GM12878 (cell line): ENCODE measurements around the gene ARHGAP6. TPM values are rescaled to one million over a fixed set of nuclear protein-coding genes. Genes with fewer than 3 reads are reported as not detected.

Experiments used
- ATAC-seq: fragments of 200-7000 bp; cut with Tn5 transposase; 3 replicates; pipeline ENCODE4 v1.9.1; 2020; ENCODE audit warnings: mild to moderate bottlenecking, moderate library complexity
- BruUV-seq: library from RNA; stranded (reverse); fragments of 400-500 nt; replicated peaks from 2 replicates; lab custom pipeline; 2021; lab: Mats Ljungman, UMichigan
- CTCF ChIA-PET: fragments of 300-600 bp; sonication (Branson Sonifier 250); formaldehyde crosslinking; extraction: SDS; loops from one replicate; lab custom pipeline; 2021; ENCODE audit warnings: inconsistent platforms; lab: Yijun Ruan, JAX
- POLR2A ChIA-PET: fragments of 350-600 bp; formaldehyde crosslinking; extraction: SDS; loops from one replicate; lab custom pipeline; 2021; ENCODE audit warnings: inconsistent platforms; lab: Charles Lee
- RAD21 ChIA-PET: fragments of 300-600 bp; sonication (Branson Sonifier 250); formaldehyde crosslinking; loops from one replicate; lab custom pipeline; 2023; ENCODE audit warnings: antibody characterized with exemption; ENCODE audit not compliant: unreplicated experiment; lab: Charles Lee
- SMC1A ChIA-PET: fragments of 300-600 bp; sonication (Branson Sonifier 250); formaldehyde crosslinking; loops from one replicate; lab custom pipeline; 2023; ENCODE audit not compliant: unreplicated experiment, uncharacterized antibody; lab: Charles Lee
- DNase-seq: peaks from one replicate; pipeline ENCODE4 v3.0.0-alpha.2; 2011; ENCODE audit warnings: low read depth, low spot score
- FAIRE-seq: peaks from 3 replicates; lab custom pipeline; 2011; peaks lifted over from hg19 to GRCh38; lab: Jason Lieb, UNC
- H2AFZ ChIP-seq: 2 replicates; pipeline ENCODE4 v1.6.0; 2011; ENCODE audit warnings: low read depth, low read length, control low read depth; ENCODE audit not compliant: control insufficient read depth
- H3K27ac ChIP-seq: 2 replicates; pipeline ENCODE4 v1.5.1; 2011; ENCODE audit warnings: control low read depth; ENCODE audit not compliant: control insufficient read depth, insufficient read depth
- H3K27me3 ChIP-seq, 2 experiments: replicated peaks in 1 of 2; 2 replicates each; pipeline versions ENCODE4 v1.6.0 to v1.6.1; 2011; ENCODE audit warnings: low read length in 1 of 2; ENCODE audit not compliant: control insufficient read depth in 2 of 2, insufficient read depth in 2 of 2
- H3K36me3 ChIP-seq, 2 experiments: 2 replicates each; pipeline ENCODE4 v1.5.1; 2011; ENCODE audit warnings: low read length in 1 of 2; ENCODE audit not compliant: control insufficient read depth in 2 of 2, insufficient read depth in 2 of 2
- H3K4me1 ChIP-seq: 2 replicates; pipeline ENCODE4 v1.6.1; 2011; ENCODE audit warnings: mild to moderate bottlenecking, low read length, moderate library complexity, mixed read lengths; ENCODE audit not compliant: control insufficient read depth, insufficient read depth
- H3K4me2 ChIP-seq: 2 replicates; pipeline ENCODE4 v1.6.0; 2011; ENCODE audit warnings: control low read depth; ENCODE audit not compliant: control insufficient read depth, insufficient read depth
- H3K4me3 ChIP-seq: fragments of 200-600 bp; sonication (generic); 2 replicates; pipeline ENCODE4 v1.5.1; 2016
- H3K79me2 ChIP-seq: 2 replicates; pipeline ENCODE4 v1.6.0; 2011; ENCODE audit warnings: low read length; ENCODE audit not compliant: control insufficient read depth, insufficient read depth
- H3K9ac ChIP-seq: 2 replicates; pipeline ENCODE4 v1.8.0; 2011; ENCODE audit warnings: low read length, control low read depth, mixed read lengths; ENCODE audit not compliant: control insufficient read depth, insufficient read depth
- H3K9me3 ChIP-seq: replicated peaks from 3 replicates; pipeline ENCODE4 v1.5.1; 2011; ENCODE audit warnings: mild to moderate bottlenecking, low read length; ENCODE audit not compliant: control insufficient read depth, insufficient read depth
- H4K20me1 ChIP-seq: 2 replicates; pipeline ENCODE4 v1.6.0; 2011; ENCODE audit not compliant: control insufficient read depth, insufficient read depth
- BCL11A ChIP-seq: IDR thresholded peaks from 2 replicates; pipeline ENCODE4 v1.6.1; 2011; ENCODE audit warnings: low read depth, low read length
- CREM ChIP-seq: IDR thresholded peaks from 2 replicates; pipeline ENCODE4 v1.6.1; 2014; ENCODE audit warnings: antibody characterized with exemption, low read depth
- E2F8 ChIP-seq: fragments of 450-650 bp; IDR thresholded peaks from 2 replicates; pipeline ENCODE4 v1.6.1; 2018; ENCODE audit warnings: mild to moderate bottlenecking, low read depth, moderate library complexity; ENCODE audit not compliant: partially characterized antibody
- HCFC1 ChIP-seq: fragments of 150-350 bp; IDR thresholded peaks from 2 replicates; pipeline ENCODE4 v1.6.1; 2014; ENCODE audit warnings: low read length
- JUNB ChIP-seq: IDR thresholded peaks from 2 replicates; pipeline ENCODE4 v1.6.1; 2016; ENCODE audit warnings: antibody characterized with exemption, mild to moderate bottlenecking
- MYB ChIP-seq: fragments of 150-350 bp; IDR thresholded peaks from 2 replicates; pipeline ENCODE4 v1.6.1; 2014; ENCODE audit warnings: mild to moderate bottlenecking, low read depth, low read length, borderline replicate concordance
- NR2C2 ChIP-seq: IDR thresholded peaks from 2 replicates; pipeline ENCODE4 v1.6.1; 2011; ENCODE audit warnings: borderline replicate concordance, low read depth; ENCODE audit not compliant: control insufficient read depth, insufficient read length
- PAX5 ChIP-seq: IDR thresholded peaks from 2 replicates; pipeline ENCODE4 v1.6.1; 2011; ENCODE audit warnings: low read depth, low read length, borderline replicate concordance
- POLR2AphosphoS2 ChIP-seq: IDR thresholded peaks from 2 replicates; pipeline ENCODE4 v1.6.1; 2011; ENCODE audit warnings: low read depth, mild to moderate bottlenecking, low read length, improper control_type of control experiment, moderate library complexity
- RFX5 ChIP-seq: IDR thresholded peaks from 2 replicates; pipeline ENCODE4 v1.6.1; 2011; ENCODE audit warnings: low read depth, low read length, improper control_type of control experiment
- SMAD1 ChIP-seq: fragments of 450-650 bp; IDR thresholded peaks from 2 replicates; pipeline ENCODE4 v1.6.1; 2018; ENCODE audit warnings: mild to moderate bottlenecking, low read depth; ENCODE audit not compliant: partially characterized antibody
- SUZ12 ChIP-seq: fragments of 200-600 bp; sonication (generic); IDR thresholded peaks from one replicate; pipeline ENCODE4 v1.6.1; 2018; ENCODE audit warnings: antibody characterized with exemption, mild to moderate bottlenecking; ENCODE audit not compliant: unreplicated experiment
- TARDBP ChIP-seq: IDR thresholded peaks from 2 replicates; pipeline ENCODE4 v1.6.1; 2016; ENCODE audit warnings: borderline replicate concordance
- WGBS: methylation state at CpG from one replicate; pipeline ENCODE4 v1.1.6; 2016; ENCODE audit warnings: low lambda C conversion rate; ENCODE audit not compliant: insufficient replicate concordance, insufficient coverage; ENCODE audit errors: missing lambda C conversion rate; 5-methylcytosine and 5-hydroxymethylcytosine counted together
- in situ Hi-C: fragments of 300-500 bp; cut with MboI; formaldehyde crosslinking; loops from 9 replicates; pipeline ENCODE4 v1.14.3; 2018; ENCODE audit warnings: mixed read lengths
- intact Hi-C: fragments of 100-400 bp; cut with micrococcal nuclease; formaldehyde crosslinking; loops from one replicate; pipeline ENCODE4 v1.14.2; 2022; ENCODE audit not compliant: unreplicated experiment
- polyA plus RNA-seq, 11 experiments: library from polyadenylated mRNA; depleted of rRNA in 4 of 11; unstranded in 6 of 11; stranded (reverse) in 5 of 11; fragments of >200 nt; fragmentation: Nextera tagmentation in 4 of 11; fragmentation: Illumina TruSeq in 1 of 11; extraction: Ambion mirVana in 4 of 11; extraction: Trizol in 1 of 11; gene quantifications; 1 replicate in 1 of 11; 2 replicates in 10 of 11; pipeline versions ENCODE4 v1.2.1 to v1.2.3, GENCODE V29; 2011 to 2016; ENCODE audit warnings: inconsistent platforms in 2 of 11, missing spikeins in 2 of 11, low read depth in 1 of 11
- total RNA-seq, 4 experiments: library from RNA; depleted of rRNA in 3 of 4; stranded (reverse); fragments of >200 nt in 3 of 4; fragmentation: Illumina TruSeq in 1 of 4; extraction: Trizol in 1 of 4; gene quantifications; 2 replicates each; pipeline versions ENCODE4 v1.2.1 to v1.2.3, GENCODE V29; 2013 to 2021
- TF ChIP-seq, protein P1 (sequence below): fragments of 450-650 bp; IDR thresholded peaks from 2 replicates; pipeline ENCODE4 v1.6.1; 2017; ENCODE audit warnings: antibody characterized with exemption, mild to moderate bottlenecking, moderate library complexity
- TF ChIP-seq, protein P2 (sequence below): fragments of 450-650 bp; IDR thresholded peaks from 2 replicates; pipeline ENCODE4 v1.6.1; 2016; ENCODE audit warnings: mild to moderate bottlenecking

The ARHGAP6 gene
- total and polyA plus RNA-seq, 10 of the 15 experiments (the other 5 are each of a cell fraction or from before 2014, with no cell fraction given) = 0.20 to 1.8 (median 0.76) TPM

- Histone ChIP-seq H3K4me1 (no peaks in the 10 kb centered on the region), H3K36me3 (no peaks in the 10 kb centered on the region), H3K27me3 (peaks cover 0 to 3% of the 10 kb centered on the region in 2 experiments; a peak in 1 of 4 replicates), H3K9ac (no peak overlapping the region), H3K4me3 (no peak overlapping the region), H3K4me2 (no peak overlapping the region), H4K20me1 (no peaks in the 10 kb centered on the region), H3K79me2 (no peaks in the 10 kb centered on the region), H3K27ac (no peak overlapping the region), H2AFZ (no peak overlapping the region), H3K9me3 (no peaks in the 10 kb centered on the region)
- POLR2A ChIA-PET = no interaction called here
- no peak for FAIRE-seq
- no TSS peak for BruUV-seq
- intact Hi-C loops = no loop called here
- CTCF ChIA-PET = interaction anchor here (0.7 to 0.8 kb wide), 2 partner anchors 12 to 88 kb away, joined by 4 read pairs; no protein-coding TSS in a partner anchor
- in situ Hi-C loops = no loop called here
- no peak for DNase-seq
- 29% methylated on average over 1 of the region's 1 CpG for WGBS
- SMC1A ChIA-PET = interaction anchor here (0.7 to 1.2 kb wide), 4 partner anchors 10 to 287 kb away, joined by 3 read pairs; no protein-coding TSS in a partner anchor
- no peak for ATAC-seq
- RAD21 ChIA-PET = no interaction called here
- TF ChIP-seq JUNB = no peak
- TF ChIP-seq HCFC1 = no peak
- TF ChIP-seq, protein P1, sequence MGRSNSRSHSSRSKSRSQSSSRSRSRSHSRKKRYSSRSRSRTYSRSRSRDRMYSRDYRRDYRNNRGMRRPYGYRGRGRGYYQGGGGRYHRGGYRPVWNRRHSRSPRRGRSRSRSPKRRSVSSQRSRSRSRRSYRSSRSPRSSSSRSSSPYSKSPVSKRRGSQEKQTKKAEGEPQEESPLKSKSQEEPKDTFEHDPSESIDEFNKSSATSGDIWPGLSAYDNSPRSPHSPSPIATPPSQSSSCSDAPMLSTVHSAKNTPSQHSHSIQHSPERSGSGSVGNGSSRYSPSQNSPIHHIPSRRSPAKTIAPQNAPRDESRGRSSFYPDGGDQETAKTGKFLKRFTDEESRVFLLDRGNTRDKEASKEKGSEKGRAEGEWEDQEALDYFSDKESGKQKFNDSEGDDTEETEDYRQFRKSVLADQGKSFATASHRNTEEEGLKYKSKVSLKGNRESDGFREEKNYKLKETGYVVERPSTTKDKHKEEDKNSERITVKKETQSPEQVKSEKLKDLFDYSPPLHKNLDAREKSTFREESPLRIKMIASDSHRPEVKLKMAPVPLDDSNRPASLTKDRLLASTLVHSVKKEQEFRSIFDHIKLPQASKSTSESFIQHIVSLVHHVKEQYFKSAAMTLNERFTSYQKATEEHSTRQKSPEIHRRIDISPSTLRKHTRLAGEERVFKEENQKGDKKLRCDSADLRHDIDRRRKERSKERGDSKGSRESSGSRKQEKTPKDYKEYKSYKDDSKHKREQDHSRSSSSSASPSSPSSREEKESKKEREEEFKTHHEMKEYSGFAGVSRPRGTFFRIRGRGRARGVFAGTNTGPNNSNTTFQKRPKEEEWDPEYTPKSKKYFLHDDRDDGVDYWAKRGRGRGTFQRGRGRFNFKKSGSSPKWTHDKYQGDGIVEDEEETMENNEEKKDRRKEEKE = no peak
- no peak for TF ChIP-seq RFX5
- TF ChIP-seq, protein P2, sequence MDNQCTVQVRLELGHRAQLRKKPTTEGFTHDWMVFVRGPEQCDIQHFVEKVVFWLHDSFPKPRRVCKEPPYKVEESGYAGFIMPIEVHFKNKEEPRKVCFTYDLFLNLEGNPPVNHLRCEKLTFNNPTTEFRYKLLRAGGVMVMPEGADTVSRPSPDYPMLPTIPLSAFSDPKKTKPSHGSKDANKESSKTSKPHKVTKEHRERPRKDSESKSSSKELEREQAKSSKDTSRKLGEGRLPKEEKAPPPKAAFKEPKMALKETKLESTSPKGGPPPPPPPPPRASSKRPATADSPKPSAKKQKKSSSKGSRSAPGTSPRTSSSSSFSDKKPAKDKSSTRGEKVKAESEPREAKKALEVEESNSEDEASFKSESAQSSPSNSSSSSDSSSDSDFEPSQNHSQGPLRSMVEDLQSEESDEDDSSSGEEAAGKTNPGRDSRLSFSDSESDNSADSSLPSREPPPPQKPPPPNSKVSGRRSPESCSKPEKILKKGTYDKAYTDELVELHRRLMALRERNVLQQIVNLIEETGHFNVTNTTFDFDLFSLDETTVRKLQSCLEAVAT = no peak
- no peak for TF ChIP-seq MYB
- TF ChIP-seq CREM = no peak
- no peak for TF ChIP-seq BCL11A
- no peak for TF ChIP-seq TARDBP
- TF ChIP-seq NR2C2 = no peak
- no peak for TF ChIP-seq E2F8
- no peak for TF ChIP-seq PAX5
- TF ChIP-seq SMAD1 = no peak
- TF ChIP-seq POLR2AphosphoS2 = no peak
- TF ChIP-seq SUZ12 = no peak
These were observed 195.3 kb downstream of the ARHGAP6 start for GRCh38 chrX:11470250-11470974.
